C4-2B (cell line): Measurements from ENCODE around the gene DPEP2NB.
"Not testable (repeated sequence)": the region's sequence is repeated elsewhere in the genome, so short reads cannot be mapped to it uniquely, and the experiment has no call there.

Experiments used
- H3K27ac ChIP-seq: fragments of 450-650 bp; 2 replicates; pipeline ENCODE4 v1.5.1; 2017
- CTCF ChIP-seq: fragments of 450-650 bp; conservative IDR thresholded peaks from 2 replicates; pipeline ENCODE4 v1.5.1; 2017; ENCODE audit warnings: mild to moderate bottlenecking
- ZFX ChIP-seq: fragments of 450-650 bp; IDR thresholded peaks from 2 replicates; pipeline ENCODE4 v1.6.1; 2017

Gene DPEP2NB

GRCh38 chr16:67976205-67976604 lies 39.5 kb downstream of the DPEP2NB start:
- TF ChIP-seq CTCF (no peak), ZFX (no peak)
- H3K27ac ChIP-seq, result no peak overlapping the region

GRCh38 chr16:67975321-67976105 lies 40.2 kb downstream of the DPEP2NB start:
- H3K27ac ChIP-seq, result no peak overlapping the region

GRCh38 chr16:67972285-67972684 lies 43.4 kb downstream of the DPEP2NB start:
- not testable (repeated sequence) for H3K27ac ChIP-seq

More at GRCh38 chr16:67975321-67976105, 40.2 kb downstream of the DPEP2NB start:
- no peak for TF ChIP-seq CTCF
- TF ChIP-seq ZFX, result no peak

GRCh38 chr16:67971111-67971510 lies 44.6 kb downstream of the DPEP2NB start:
- TF ChIP-seq CTCF (no peak), ZFX (no peak)
- H3K27ac ChIP-seq, result no peak overlapping the region

GRCh38 chr16:67969254-67970039 lies 46.3 kb downstream of the DPEP2NB start:
- TF ChIP-seq CTCF (no peak), ZFX (no peak)
- H3K27ac ChIP-seq, result no peak overlapping the region

- TF ChIP-seq ZFX (no peak), CTCF (no peak)
- no peak within 1 kb of the TSS for H3K27ac ChIP-seq
These were observed 47.1 kb downstream of the DPEP2NB start, which contains the start of gene SLC12A4 for GRCh38 chr16:67968400-67969253. TSS of gene SLC12A4 (minus strand) at chr16:67968637. CDS start at chr16:67968553, 84 bp downstream.

GRCh38 chr16:67967958-67968399 lies 47.7 kb downstream of the DPEP2NB start:
- TF ChIP-seq ZFX (no peak), CTCF (no peak)
- no peak overlapping the region for H3K27ac ChIP-seq
